Osteoblast (primary cell): ENCODE measurements around the gene DNAAF5. TPM values are rescaled to one million over a fixed set of nuclear protein-coding genes. Genes with fewer than 3 reads are reported as not detected.

ENCODE experiments used
- DNase-seq: peaks from one replicate; pipeline ENCODE4 v3.0.0; 2011; ENCODE audit warnings: low spot score, mixed read lengths; ENCODE audit not compliant: insufficient read length; ENCODE audit errors: missing footprints
- H2AFZ ChIP-seq: 2 replicates; pipeline ENCODE4 v1.6.0; 2011; ENCODE audit warnings: mild to moderate bottlenecking, low read length
- H3K27ac ChIP-seq: 2 replicates; pipeline ENCODE4 v1.5.1; 2011; ENCODE audit warnings: mild to moderate bottlenecking, low read depth, low read length, moderate library complexity
- H3K27me3 ChIP-seq: 2 replicates; pipeline ENCODE4 v1.6.0; 2012; ENCODE audit warnings: mild to moderate bottlenecking, control low read depth, inconsistent platforms, low read length, moderate library complexity; ENCODE audit not compliant: insufficient read depth
- H3K36me3 ChIP-seq: 2 replicates; pipeline ENCODE4 v1.5.1; 2011; ENCODE audit warnings: mild to moderate bottlenecking, low read length, control low read depth, moderate library complexity; ENCODE audit not compliant: insufficient read depth
- H3K4me1 ChIP-seq: 2 replicates; pipeline ENCODE4 v1.5.1; 2011; ENCODE audit warnings: mild to moderate bottlenecking, low read length, control low read depth, moderate library complexity; ENCODE audit not compliant: insufficient read depth
- H3K4me2 ChIP-seq: 2 replicates; pipeline ENCODE4 v1.6.0; 2011; ENCODE audit warnings: mild to moderate bottlenecking, low read length; ENCODE audit not compliant: insufficient read depth
- H3K4me3 ChIP-seq: fragments of 200-600 bp; sonication (generic); 3 replicates; pipeline ENCODE4 v1.5.1; 2012; ENCODE audit warnings: mild to moderate bottlenecking, low read length, inconsistent platforms; ENCODE audit not compliant: insufficient read depth
- H3K79me2 ChIP-seq: 2 replicates; pipeline ENCODE4 v1.6.0; 2012; ENCODE audit warnings: mild to moderate bottlenecking, low read length, control low read depth, inconsistent platforms; ENCODE audit not compliant: insufficient read depth
- H3K9me3 ChIP-seq: 2 replicates; pipeline ENCODE4 v1.5.1; 2011; ENCODE audit warnings: low read depth, low read length, control low read depth
- H4K20me1 ChIP-seq: 2 replicates; pipeline ENCODE4 v1.6.0; 2012; ENCODE audit warnings: mild to moderate bottlenecking, low read length, control low read depth; ENCODE audit not compliant: insufficient read depth
- CTCF ChIP-seq: IDR thresholded peaks from 2 replicates; pipeline ENCODE4 v1.5.1; 2011; ENCODE audit warnings: mild to moderate bottlenecking, low read depth, low read length, moderate library complexity; ENCODE audit errors: extremely low read depth
- total RNA-seq: library from RNA; depleted of rRNA; stranded (reverse); fragments of >200 nt; gene quantifications from 2 replicates; pipeline ENCODE4 v1.2.3, GENCODE V29; 2012

The DNAAF5 gene
- total RNA-seq, 1 donor: 22.4 TPM

GRCh38 chr7:831596-832166 is 105.2 kb downstream of the DNAAF5 start:
- Histone ChIP-seq H3K9me3 (no peaks in the 10 kb centered on the region), H3K4me2 (peak overlapping the region; percentile 81), H2AFZ (no peak overlapping the region), H3K4me3 (peak overlapping the region; percentile 49), H3K79me2 (peaks cover 93% of the 10 kb centered on the region), H3K27me3 (no peaks in the 10 kb centered on the region), H3K4me1 (peaks cover 20% of the 10 kb centered on the region), H4K20me1 (peaks cover 10% of the 10 kb centered on the region), H3K27ac (peak overlapping the region; percentile 98), H3K36me3 (peaks cover 9% of the 10 kb centered on the region)
- TF ChIP-seq CTCF: no peak
- DNase-seq: peak; percentile 94

- peaks cover 17% of the 10 kb centered on the region for H4K20me1 ChIP-seq
Observed at GRCh38 chr7:832167-832967, 105.9 kb downstream of the DNAAF5 start, which contains the start of gene SUN1. Gene SUN1 (plus strand): TSS chr7:832476. CDS start chr7:832525, 49 bp downstream.

GRCh38 chr7:832968-833424 is 106.5 kb downstream of the DNAAF5 start:
- Histone ChIP-seq H3K9me3 (no peaks in the 10 kb centered on the region), H3K4me1 (peaks cover 20% of the 10 kb centered on the region), H2AFZ (no peak overlapping the region), H3K4me3 (no peak overlapping the region), H3K27ac (peak overlapping the region; percentile 98), H3K27me3 (no peaks in the 10 kb centered on the region), H3K4me2 (no peak overlapping the region), H3K79me2 (peaks cover 93% of the 10 kb centered on the region), H3K36me3 (peaks cover 9% of the 10 kb centered on the region), H4K20me1 (peaks cover 17% of the 10 kb centered on the region)
- no peak for DNase-seq
- no peak for TF ChIP-seq CTCF

More at GRCh38 chr7:832167-832967, 105.9 kb downstream of the DNAAF5 start, which contains the start of gene SUN1:
- no peaks in the 10 kb centered on the region for H3K27me3 ChIP-seq
- peaks cover 9% of the 10 kb centered on the region for H3K36me3 ChIP-seq
- H3K4me2 ChIP-seq: peak within 1 kb of the TSS; percentile 81
- H3K4me1 ChIP-seq: peaks cover 20% of the 10 kb centered on the region
- peak; percentile 90 for DNase-seq
- H2AFZ ChIP-seq: no peak within 1 kb of the TSS
- peak within 1 kb of the TSS; percentile 98 for H3K27ac ChIP-seq
- H3K9me3 ChIP-seq: no peaks in the 10 kb centered on the region
- H3K4me3 ChIP-seq: peak within 1 kb of the TSS; percentile 49
- no peak for TF ChIP-seq CTCF
- H3K79me2 ChIP-seq: peaks cover 93% of the 10 kb centered on the region
